GM12892 (cell line): ENCODE results near the gene RD3L.

Source experiments
- POLR2A ChIP-seq: IDR thresholded peaks from 2 replicates; pipeline ENCODE4 v1.6.1; 2011; ENCODE audit warnings: low read depth, low read length, control low read depth
- TAF1 ChIP-seq: IDR thresholded peaks from 2 replicates; pipeline ENCODE4 v1.6.1; 2011; ENCODE audit warnings: low read depth, mild to moderate bottlenecking, control low read depth, low read length, borderline replicate concordance

DNA sequence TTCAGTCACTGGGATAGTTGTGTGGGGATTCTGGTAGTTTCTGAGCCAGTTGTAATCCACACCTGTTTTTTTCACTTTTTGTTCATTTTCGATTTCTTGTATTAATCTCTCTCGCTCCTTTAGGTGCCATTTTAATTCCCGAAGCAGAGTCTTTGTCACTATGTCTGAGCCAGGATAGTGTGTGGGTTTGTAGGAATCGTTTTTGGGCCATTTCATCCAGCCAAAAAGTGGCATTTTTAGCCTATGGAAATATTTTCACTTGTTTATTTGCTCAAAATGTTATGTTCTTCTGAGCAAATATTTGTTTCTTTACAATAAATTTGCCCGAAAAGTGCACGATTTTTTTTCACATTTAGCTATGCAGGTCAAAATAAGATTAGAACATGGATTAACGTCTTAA is 867 bp downstream of the RD3L start:
- TF ChIP-seq TAF1, result no peak
- TF ChIP-seq POLR2A, result no peak
